ENCODE data around the gene CFAP61.

GRCh38 chr20:20137851-20138250, 85.5 kb downstream of the CFAP61 start:
- TF ChIP-seq CTCF (IDR thresholded peaks at IDR 0.05) (no peak), POLR2A (IDR thresholded peaks at IDR 0.05) (no peak)
